GM12878 (cell line): ENCODE measurements around the gene EFNA3. TPM values are rescaled to one million over a fixed set of nuclear protein-coding genes. Genes with fewer than 3 reads are reported as not detected.

Experiments used
- ATAC-seq: fragments of 200-7000 bp; cut with Tn5 transposase; 3 replicates; pipeline ENCODE4 v1.9.1; 2020; ENCODE audit warnings: mild to moderate bottlenecking, moderate library complexity
- BruUV-seq: library from RNA; stranded (reverse); fragments of 400-500 nt; replicated peaks from 2 replicates; lab custom pipeline; 2021; lab: Mats Ljungman, UMichigan
- CTCF ChIA-PET: fragments of 300-600 bp; sonication (Branson Sonifier 250); formaldehyde crosslinking; extraction: SDS; loops from one replicate; lab custom pipeline; 2021; ENCODE audit warnings: inconsistent platforms; lab: Yijun Ruan, JAX
- POLR2A ChIA-PET: fragments of 350-600 bp; formaldehyde crosslinking; extraction: SDS; loops from one replicate; lab custom pipeline; 2021; ENCODE audit warnings: inconsistent platforms; lab: Charles Lee
- RAD21 ChIA-PET: fragments of 300-600 bp; sonication (Branson Sonifier 250); formaldehyde crosslinking; loops from one replicate; lab custom pipeline; 2023; ENCODE audit warnings: antibody characterized with exemption; ENCODE audit not compliant: unreplicated experiment; lab: Charles Lee
- SMC1A ChIA-PET: fragments of 300-600 bp; sonication (Branson Sonifier 250); formaldehyde crosslinking; loops from one replicate; lab custom pipeline; 2023; ENCODE audit not compliant: unreplicated experiment, uncharacterized antibody; lab: Charles Lee
- DNase-seq: peaks from one replicate; pipeline ENCODE4 v3.0.0-alpha.2; 2011; ENCODE audit warnings: low read depth, low spot score
- FAIRE-seq: peaks from 3 replicates; lab custom pipeline; 2011; peaks lifted over from hg19 to GRCh38; lab: Jason Lieb, UNC
- H2AFZ ChIP-seq: 2 replicates; pipeline ENCODE4 v1.6.0; 2011; ENCODE audit warnings: low read depth, low read length, control low read depth; ENCODE audit not compliant: control insufficient read depth
- H3K27ac ChIP-seq: 2 replicates; pipeline ENCODE4 v1.5.1; 2011; ENCODE audit warnings: control low read depth; ENCODE audit not compliant: control insufficient read depth, insufficient read depth
- H3K27me3 ChIP-seq, 2 experiments: replicated peaks in 1 of 2; 2 replicates each; pipeline versions ENCODE4 v1.6.0 to v1.6.1; 2011; ENCODE audit warnings: low read length in 1 of 2; ENCODE audit not compliant: control insufficient read depth in 2 of 2, insufficient read depth in 2 of 2
- H3K36me3 ChIP-seq, 2 experiments: 2 replicates each; pipeline ENCODE4 v1.5.1; 2011; ENCODE audit warnings: low read length in 1 of 2; ENCODE audit not compliant: control insufficient read depth in 2 of 2, insufficient read depth in 2 of 2
- H3K4me1 ChIP-seq: 2 replicates; pipeline ENCODE4 v1.6.1; 2011; ENCODE audit warnings: mild to moderate bottlenecking, low read length, moderate library complexity, mixed read lengths; ENCODE audit not compliant: control insufficient read depth, insufficient read depth
- H3K4me2 ChIP-seq: 2 replicates; pipeline ENCODE4 v1.6.0; 2011; ENCODE audit warnings: control low read depth; ENCODE audit not compliant: control insufficient read depth, insufficient read depth
- H3K4me3 ChIP-seq: fragments of 200-600 bp; sonication (generic); 2 replicates; pipeline ENCODE4 v1.5.1; 2016
- H3K79me2 ChIP-seq: 2 replicates; pipeline ENCODE4 v1.6.0; 2011; ENCODE audit warnings: low read length; ENCODE audit not compliant: control insufficient read depth, insufficient read depth
- H3K9ac ChIP-seq: 2 replicates; pipeline ENCODE4 v1.8.0; 2011; ENCODE audit warnings: low read length, control low read depth, mixed read lengths; ENCODE audit not compliant: control insufficient read depth, insufficient read depth
- H3K9me3 ChIP-seq: replicated peaks from 3 replicates; pipeline ENCODE4 v1.5.1; 2011; ENCODE audit warnings: mild to moderate bottlenecking, low read length; ENCODE audit not compliant: control insufficient read depth, insufficient read depth
- H4K20me1 ChIP-seq: 2 replicates; pipeline ENCODE4 v1.6.0; 2011; ENCODE audit not compliant: control insufficient read depth, insufficient read depth
- BHLHE40 ChIP-seq, 2 experiments: fragments of 450-650 bp in 1 of 2; IDR thresholded peaks; 2 replicates each; pipeline ENCODE4 v1.6.1; 2011 to 2017; ENCODE audit warnings: low read depth in 2 of 2, borderline replicate concordance in 1 of 2, improper control_type of control experiment in 1 of 2, low read length in 1 of 2, mild to moderate bottlenecking in 1 of 2
- EGR1 ChIP-seq, 2 experiments: IDR thresholded peaks; 1 replicate in 1 of 2; 2 replicates in 1 of 2; pipeline ENCODE4 v1.6.1; 2011 to 2012; ENCODE audit warnings: low read depth in 2 of 2, low read length in 2 of 2, borderline replicate concordance in 1 of 2, mild to moderate bottlenecking in 1 of 2, moderate library complexity in 1 of 2
- EZH2 ChIP-seq: IDR thresholded peaks from 2 replicates; pipeline ENCODE4 v1.6.1; 2012; ENCODE audit warnings: low read depth, mild to moderate bottlenecking, control low read depth, inconsistent platforms, low read length, borderline replicate concordance; ENCODE audit not compliant: control insufficient read depth
- MEF2A ChIP-seq: IDR thresholded peaks from 2 replicates; pipeline ENCODE4 v1.6.1; 2011; ENCODE audit warnings: low read depth, mild to moderate bottlenecking, low read length, moderate library complexity; ENCODE audit not compliant: insufficient read depth
- MYC ChIP-seq: IDR thresholded peaks from 2 replicates; pipeline ENCODE4 v1.6.1; 2011; ENCODE audit warnings: mild to moderate bottlenecking, low read length, moderate library complexity, inconsistent platforms; ENCODE audit not compliant: insufficient read depth, insufficient replicate concordance, insufficient read length, severe bottlenecking
- POU2F2 ChIP-seq: IDR thresholded peaks from 3 replicates; pipeline ENCODE4 v1.6.1; 2011; ENCODE audit warnings: low read depth, mild to moderate bottlenecking, low read length, borderline replicate concordance
- RUNX3 ChIP-seq: IDR thresholded peaks from 2 replicates; pipeline ENCODE4 v1.6.1; 2012; ENCODE audit warnings: low read length, inconsistent platforms
- SMAD1 ChIP-seq: fragments of 450-650 bp; IDR thresholded peaks from 2 replicates; pipeline ENCODE4 v1.6.1; 2018; ENCODE audit warnings: mild to moderate bottlenecking, low read depth; ENCODE audit not compliant: partially characterized antibody
- SMARCA5 ChIP-seq: fragments of 450-650 bp; IDR thresholded peaks from 2 replicates; pipeline ENCODE4 v1.6.1; 2017; ENCODE audit warnings: mild to moderate bottlenecking
- SMC3 ChIP-seq: IDR thresholded peaks from 2 replicates; pipeline ENCODE4 v1.6.1; 2011; ENCODE audit warnings: low read length, improper control_type of control experiment, borderline replicate concordance
- TCF3 ChIP-seq: IDR thresholded peaks from 2 replicates; pipeline ENCODE4 v1.6.1; 2012; ENCODE audit warnings: low read depth, mild to moderate bottlenecking, low read length, borderline replicate concordance; ENCODE audit not compliant: insufficient read depth
- ZNF274 ChIP-seq: IDR thresholded peaks from one replicate; pipeline ENCODE4 v1.8.0; 2011; ENCODE audit not compliant: insufficient read length, insufficient read depth
- WGBS: methylation state at CpG from one replicate; pipeline ENCODE4 v1.1.6; 2016; ENCODE audit warnings: low lambda C conversion rate; ENCODE audit not compliant: insufficient replicate concordance, insufficient coverage; ENCODE audit errors: missing lambda C conversion rate; 5-methylcytosine and 5-hydroxymethylcytosine counted together
- in situ Hi-C: fragments of 300-500 bp; cut with MboI; formaldehyde crosslinking; loops from 9 replicates; pipeline ENCODE4 v1.14.3; 2018; ENCODE audit warnings: mixed read lengths
- intact Hi-C: fragments of 100-400 bp; cut with micrococcal nuclease; formaldehyde crosslinking; loops from one replicate; pipeline ENCODE4 v1.14.2; 2022; ENCODE audit not compliant: unreplicated experiment
- polyA plus RNA-seq, 11 experiments: library from polyadenylated mRNA; depleted of rRNA in 4 of 11; unstranded in 6 of 11; stranded (reverse) in 5 of 11; fragments of >200 nt; fragmentation: Nextera tagmentation in 4 of 11; fragmentation: Illumina TruSeq in 1 of 11; extraction: Ambion mirVana in 4 of 11; extraction: Trizol in 1 of 11; gene quantifications; 1 replicate in 1 of 11; 2 replicates in 10 of 11; pipeline versions ENCODE4 v1.2.1 to v1.2.3, GENCODE V29; 2011 to 2016; ENCODE audit warnings: inconsistent platforms in 2 of 11, missing spikeins in 2 of 11, low read depth in 1 of 11
- total RNA-seq, 4 experiments: library from RNA; depleted of rRNA in 3 of 4; stranded (reverse); fragments of >200 nt in 3 of 4; fragmentation: Illumina TruSeq in 1 of 4; extraction: Trizol in 1 of 4; gene quantifications; 2 replicates each; pipeline versions ENCODE4 v1.2.1 to v1.2.3, GENCODE V29; 2013 to 2021
- TF ChIP-seq, protein P1 (sequence below): fragments of 450-650 bp; IDR thresholded peaks from 2 replicates; pipeline ENCODE4 v1.6.1; 2017; ENCODE audit warnings: borderline replicate concordance
- TF ChIP-seq, protein P2 (sequence below): IDR thresholded peaks from 2 replicates; pipeline ENCODE4 v1.6.1; 2012; ENCODE audit warnings: mild to moderate bottlenecking, low read depth, low read length

Gene EFNA3
- total and polyA plus RNA-seq, 10 of the 15 experiments (the other 5 are each of a cell fraction or from before 2014, with no cell fraction given) = 0.08 to 5.4 (median 1.1) TPM

DNA sequence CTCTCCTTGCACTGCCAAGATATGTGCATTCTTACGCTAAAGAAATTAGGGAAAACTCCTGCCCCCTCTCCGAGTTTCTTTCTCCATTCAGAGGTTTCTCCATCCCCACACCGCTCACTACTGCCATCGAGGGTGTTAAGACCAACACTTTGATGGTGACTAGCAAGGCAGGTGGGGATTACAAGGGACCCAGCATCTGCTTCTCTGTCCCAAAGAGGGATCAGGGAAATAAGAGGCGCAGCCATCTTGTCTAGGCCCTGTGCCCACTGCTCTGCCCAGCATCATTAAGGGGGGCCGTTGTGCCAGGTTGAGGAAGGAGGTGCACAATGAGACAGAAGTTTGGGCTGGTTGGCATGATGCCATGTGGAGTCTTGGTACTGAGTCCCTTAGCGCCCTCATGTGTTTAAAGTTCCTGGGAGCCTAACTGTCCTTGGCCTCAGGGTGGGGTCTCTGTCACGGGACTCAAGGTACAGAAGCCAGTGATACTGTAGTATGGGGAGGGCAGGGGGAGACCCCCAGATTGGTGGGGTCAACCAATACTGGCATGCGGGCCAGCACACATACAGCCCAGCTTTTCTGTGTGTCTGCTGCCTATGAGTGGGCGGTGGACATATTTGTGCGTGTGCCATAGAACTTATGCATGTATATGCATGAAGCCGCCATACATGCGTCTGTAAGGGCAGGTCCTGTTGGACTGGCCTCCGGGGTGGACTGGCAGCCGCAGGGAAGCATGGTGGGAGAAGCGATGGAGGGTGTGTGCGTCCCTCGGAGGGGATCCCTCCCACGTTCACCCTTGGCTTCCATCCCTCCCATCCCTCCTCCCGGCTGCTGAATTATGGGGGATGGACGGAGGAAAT, 5.5 kb downstream of the EFNA3 start:
- in situ Hi-C loops = no loop called here
- no peak for TF ChIP-seq EZH2
- peak; percentile 86 for TF ChIP-seq SMAD1
- no peak for TF ChIP-seq MYC
- TF ChIP-seq SMC3 = peak; percentile 13; the same call in 1 of the 2 replicates
- no peak for TF ChIP-seq RUNX3
- TF ChIP-seq, protein P1, sequence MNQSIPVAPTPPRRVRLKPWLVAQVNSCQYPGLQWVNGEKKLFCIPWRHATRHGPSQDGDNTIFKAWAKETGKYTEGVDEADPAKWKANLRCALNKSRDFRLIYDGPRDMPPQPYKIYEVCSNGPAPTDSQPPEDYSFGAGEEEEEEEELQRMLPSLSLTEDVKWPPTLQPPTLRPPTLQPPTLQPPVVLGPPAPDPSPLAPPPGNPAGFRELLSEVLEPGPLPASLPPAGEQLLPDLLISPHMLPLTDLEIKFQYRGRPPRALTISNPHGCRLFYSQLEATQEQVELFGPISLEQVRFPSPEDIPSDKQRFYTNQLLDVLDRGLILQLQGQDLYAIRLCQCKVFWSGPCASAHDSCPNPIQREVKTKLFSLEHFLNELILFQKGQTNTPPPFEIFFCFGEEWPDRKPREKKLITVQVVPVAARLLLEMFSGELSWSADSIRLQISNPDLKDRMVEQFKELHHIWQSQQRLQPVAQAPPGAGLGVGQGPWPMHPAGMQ = no peak
- TF ChIP-seq ZNF274 = no peak
- TF ChIP-seq, protein P2, sequence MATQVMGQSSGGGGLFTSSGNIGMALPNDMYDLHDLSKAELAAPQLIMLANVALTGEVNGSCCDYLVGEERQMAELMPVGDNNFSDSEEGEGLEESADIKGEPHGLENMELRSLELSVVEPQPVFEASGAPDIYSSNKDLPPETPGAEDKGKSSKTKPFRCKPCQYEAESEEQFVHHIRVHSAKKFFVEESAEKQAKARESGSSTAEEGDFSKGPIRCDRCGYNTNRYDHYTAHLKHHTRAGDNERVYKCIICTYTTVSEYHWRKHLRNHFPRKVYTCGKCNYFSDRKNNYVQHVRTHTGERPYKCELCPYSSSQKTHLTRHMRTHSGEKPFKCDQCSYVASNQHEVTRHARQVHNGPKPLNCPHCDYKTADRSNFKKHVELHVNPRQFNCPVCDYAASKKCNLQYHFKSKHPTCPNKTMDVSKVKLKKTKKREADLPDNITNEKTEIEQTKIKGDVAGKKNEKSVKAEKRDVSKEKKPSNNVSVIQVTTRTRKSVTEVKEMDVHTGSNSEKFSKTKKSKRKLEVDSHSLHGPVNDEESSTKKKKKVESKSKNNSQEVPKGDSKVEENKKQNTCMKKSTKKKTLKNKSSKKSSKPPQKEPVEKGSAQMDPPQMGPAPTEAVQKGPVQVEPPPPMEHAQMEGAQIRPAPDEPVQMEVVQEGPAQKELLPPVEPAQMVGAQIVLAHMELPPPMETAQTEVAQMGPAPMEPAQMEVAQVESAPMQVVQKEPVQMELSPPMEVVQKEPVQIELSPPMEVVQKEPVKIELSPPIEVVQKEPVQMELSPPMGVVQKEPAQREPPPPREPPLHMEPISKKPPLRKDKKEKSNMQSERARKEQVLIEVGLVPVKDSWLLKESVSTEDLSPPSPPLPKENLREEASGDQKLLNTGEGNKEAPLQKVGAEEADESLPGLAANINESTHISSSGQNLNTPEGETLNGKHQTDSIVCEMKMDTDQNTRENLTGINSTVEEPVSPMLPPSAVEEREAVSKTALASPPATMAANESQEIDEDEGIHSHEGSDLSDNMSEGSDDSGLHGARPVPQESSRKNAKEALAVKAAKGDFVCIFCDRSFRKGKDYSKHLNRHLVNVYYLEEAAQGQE = no peak
- TF ChIP-seq POU2F2 = peak; percentile 44; the same call in 1 of the 3 replicates
- peak in 1 of 2 experiments; percentile 41; a peak in 1 of 3 replicates for TF ChIP-seq EGR1 (IDR thresholded peaks at IDR 0.05; ENCODE audit: borderline replicate concordance in 1 of 2, low read depth in 2 of 2, low read length in 2 of 2)
- peak; percentile 45 to 64; a peak in 1 of 4 replicates for TF ChIP-seq BHLHE40 (IDR thresholded peaks at IDR 0.05; ENCODE audit: borderline replicate concordance in 1 of 2, low read depth in 2 of 2, low read length in 1 of 2)
- no peak for TF ChIP-seq TCF3
- no peak for TF ChIP-seq MEF2A
- TF ChIP-seq SMARCA5 = no peak

More for the DNA sequence above, 5.5 kb downstream of the EFNA3 start:
- SMC1A ChIA-PET = interaction anchor here (1.0 to 2.9 kb wide), 9 partner anchors 19 to 84 kb away, joined by 3 to 17 read pairs (median 5); partner anchors contain the start of gene EFNA4
- Histone ChIP-seq H3K27me3 (peaks cover 23 to 27% of the 10 kb centered on the region in 2 experiments), H4K20me1 (no peaks in the 10 kb centered on the region), H3K9me3 (no peaks in the 10 kb centered on the region), H3K4me3 (peak overlapping the region; percentile 72; the same call in 1 of the 2 replicates), H2AFZ (peak overlapping the region; percentile 97), H3K4me1 (peaks cover 39% of the 10 kb centered on the region), H3K9ac (no peak overlapping the region), H3K4me2 (peak overlapping the region; percentile 79), H3K27ac (no peak overlapping the region), H3K79me2 (no peaks in the 10 kb centered on the region), H3K36me3 (no peaks in the 10 kb centered on the region)
- FAIRE-seq (no peak), ATAC-seq (no peak; the same call in 2 of the 3 replicates), DNase-seq (no peak)
- RAD21 ChIA-PET = interaction anchor here (0.8 to 3.0 kb wide), 28 partner anchors 10 to 605 kb away, joined by 3 to 63 read pairs (median 5); partner anchors contain the start of genes ADAM15, CKS1B, EFNA4 and FLAD1
- WGBS = 17% methylated on average over 21 of the region's 21 CpGs
- intact Hi-C loops = loop anchor here (1.0 to 10.0 kb wide), 4 partner anchors 21 to 599 kb away; partner anchors contain the start of genes EFNA4 and UBE2Q1
- CTCF ChIA-PET = interaction anchor here (0.9 to 5.5 kb wide), 33 partner anchors 9 to 903 kb away, joined by 3 to 195 read pairs (median 6); partner anchors contain the start of genes ADAM15, EFNA4, FLAD1 and KRTCAP2
- no TSS peak for BruUV-seq
- POLR2A ChIA-PET = interaction anchor here (1.0 to 2.0 kb wide), 9 partner anchors 13 to 110 kb away, joined by 3 to 12 read pairs (median 4); partner anchors contain the start of genes CKS1B, EFNA4 and SLC50A1
